Gastrocnemius medialis (tissue), 4 donors: ENCODE measurements around the gene LANCL2. TPM values are rescaled to one million over a fixed set of nuclear protein-coding genes. Genes with fewer than 3 reads are reported as not detected.

Source experiments
- ATAC-seq, 2 donors: fragments of 150-250 bp; one replicate each; pipeline ENCODE4 v1.9.1; 2016
- DNase-seq, 2 donors: peaks; one replicate each; pipeline ENCODE4 v3.0.0-alpha.2; 2019
- H3K27ac ChIP-seq, 4 donors: fragments of 200-600 bp; sonication (generic); 1 replicate in 1 of 4; 2 replicates in 3 of 4; pipeline ENCODE4 v1.5.1; 2016 to 2018; ENCODE audit warnings: mild to moderate bottlenecking in 2 of 4, moderate library complexity in 1 of 4
- H3K27me3 ChIP-seq, 3 donors: fragments of 200-600 bp; sonication (generic) in 2 of 3; 1 replicate in 1 of 3; 2 replicates in 2 of 3; pipeline versions ENCODE4 v1.5.1 to v1.6.0; 2016 to 2019; ENCODE audit warnings: mild to moderate bottlenecking in 1 of 3, moderate library complexity in 1 of 3
- H3K36me3 ChIP-seq, 2 donors: fragments of 200-600 bp; sonication (generic) in 1 of 2; one replicate each; pipeline ENCODE4 v1.5.1; 2017 to 2018
- H3K4me1 ChIP-seq, 2 donors: fragments of 200-600 bp; sonication (generic) in 1 of 2; one replicate each; pipeline ENCODE4 v1.5.1; 2016 to 2017; ENCODE audit warnings: mild to moderate bottlenecking in 2 of 2
- H3K4me3 ChIP-seq, 4 donors: fragments of 200-600 bp; sonication (generic) in 3 of 4; 1 replicate in 1 of 4; 2 replicates in 3 of 4; pipeline ENCODE4 v1.5.1; 2016 to 2019; ENCODE audit warnings: mild to moderate bottlenecking in 2 of 4
- H3K9me3 ChIP-seq, 3 donors: fragments of 200-600 bp; sonication (generic) in 2 of 3; 1 replicate in 1 of 3; 2 replicates in 2 of 3; pipeline ENCODE4 v1.5.1; 2016 to 2019
- CTCF ChIP-seq, 5 experiments: fragments of 450-650 bp in 3 of 5; fragments of 200-600 bp in 2 of 5; sonication (generic) in 2 of 5; IDR thresholded peaks in 4 of 5; conservative IDR thresholded peaks in 1 of 5; 1 replicate in 4 of 5; 2 replicates in 1 of 5; pipeline ENCODE4 v1.5.1; 2016 to 2019; ENCODE audit warnings: antibody characterized with exemption in 5 of 5, mild to moderate bottlenecking in 3 of 5, moderate library complexity in 3 of 5
- POLR2A ChIP-seq, 2 donors: fragments of 450-650 bp; IDR thresholded peaks; one replicate each; pipeline ENCODE4 v1.6.1; 2017; ENCODE audit warnings: antibody characterized with exemption in 2 of 2, mild to moderate bottlenecking in 2 of 2, moderate library complexity in 2 of 2
- in situ Hi-C, 4 donors: fragments of 200-750 bp; cut with MboI; loops; one replicate each; pipeline versions ENCODE4 v1.15.0 to v1.8.0; 2017; ENCODE audit warnings: low sequenced_read_pairs in 4 of 4
- intact Hi-C: fragments of 100-400 bp; cut with DNase I; formaldehyde crosslinking; loops from one replicate; pipeline ENCODE4 v1.15.1; 2023; ENCODE audit warnings: low total_unique reads
- total RNA-seq, 4 donors: library from RNA; depleted of rRNA; stranded (reverse); fragments of >200 nt; gene quantifications; one replicate each; pipeline versions ENCODE4 v1.1.0 to v1.2.3, GENCODE V29; 2016

The LANCL2 gene
- total RNA-seq, 4 donors from 2014 or later = 5.1 to 13.0 (median 7.4) TPM

GRCh38 chr7:55342216-55342871 lies 22.8 kb upstream of the LANCL2 start:
- no peak for ATAC-seq
- Histone ChIP-seq H3K27me3 (peaks cover 0 to 5% (median 0%) of the 10 kb centered on the region in 3 donors), H3K4me1 (no peaks in the 10 kb centered on the region), H3K9me3 (no peaks in the 10 kb centered on the region), H3K27ac (no peak overlapping the region), H3K4me3 (no peak overlapping the region), H3K36me3 (no peaks in the 10 kb centered on the region)
- in situ Hi-C loops = no loop called here
- intact Hi-C loops = no loop called here
- no peak for DNase-seq
- TF ChIP-seq POLR2A (IDR thresholded peaks at IDR 0.05) (no peak), CTCF (IDR thresholded peaks at IDR 0.05 in 4 of 5, conservative IDR thresholded peaks at IDR 0.05 in 1 of 5) (no peak)

- Histone ChIP-seq H3K27ac (no peak overlapping the region), H3K4me3 (no peak overlapping the region), H3K27me3 (peaks cover 0 to 5% (median 0%) of the 10 kb centered on the region in 3 donors), H3K9me3 (no peaks in the 10 kb centered on the region), H3K36me3 (no peaks in the 10 kb centered on the region), H3K4me1 (no peaks in the 10 kb centered on the region)
- intact Hi-C loops = no loop called here
- in situ Hi-C loops = no loop called here
- DNase-seq (no peak), ATAC-seq (no peak)
- TF ChIP-seq POLR2A (IDR thresholded peaks at IDR 0.05) (no peak), CTCF (IDR thresholded peaks at IDR 0.05 in 4 of 5, conservative IDR thresholded peaks at IDR 0.05 in 1 of 5) (no peak)
Observed at GRCh38 chr7:55343002-55343781, 21.9 kb upstream of the LANCL2 start.

GRCh38 chr7:55343860-55344606 lies 21.1 kb upstream of the LANCL2 start:
- H3K4me3 ChIP-seq = no peak overlapping the region
- intact Hi-C loops = no loop called here
- in situ Hi-C loops = no loop called here
- no peak for ATAC-seq
- no peaks in the 10 kb centered on the region for H3K4me1 ChIP-seq
- no peak for DNase-seq
- no peaks in the 10 kb centered on the region for H3K9me3 ChIP-seq
- no peak overlapping the region for H3K27ac ChIP-seq
- TF ChIP-seq CTCF (IDR thresholded peaks at IDR 0.05 in 4 of 5, conservative IDR thresholded peaks at IDR 0.05 in 1 of 5) (no peak), POLR2A (IDR thresholded peaks at IDR 0.05) (no peak)
- peaks cover 0 to 5% (median 0%) of the 10 kb centered on the region in 3 donors for H3K27me3 ChIP-seq
- no peaks in the 10 kb centered on the region for H3K36me3 ChIP-seq

GRCh38 chr7:55344840-55345239 lies 20.3 kb upstream of the LANCL2 start:
- no peak overlapping the region for H3K27ac ChIP-seq
- intact Hi-C loops = no loop called here
- no peak overlapping the region for H3K4me3 ChIP-seq
- in situ Hi-C loops = no loop called here
- DNase-seq (no peak), ATAC-seq (no peak)
- no peaks in the 10 kb centered on the region for H3K4me1 ChIP-seq
- TF ChIP-seq POLR2A (IDR thresholded peaks at IDR 0.05) = no peak
- TF ChIP-seq CTCF (IDR thresholded peaks at IDR 0.05 in 4 of 5, conservative IDR thresholded peaks at IDR 0.05 in 1 of 5) = no peak
- H3K36me3 ChIP-seq = no peaks in the 10 kb centered on the region
- H3K9me3 ChIP-seq = no peaks in the 10 kb centered on the region
- H3K27me3 ChIP-seq = peaks cover 0 to 5% (median 0%) of the 10 kb centered on the region in 3 donors
